ENCODE measurements around the gene METTL6. TPM values are rescaled to one million over a fixed set of nuclear protein-coding genes. Genes with fewer than 3 reads are reported as not detected.
A peak's percentile ranks its signal among the peaks of the same experiment; 100 is the strongest.

The METTL6 gene
- total and polyA plus RNA-seq, 4 donors, result 8.6 to 35.4 (median 13.2) TPM

GRCh38 chr3:15467227-15468181 lies 40.2 kb upstream of the METTL6 start:
- H3K27ac ChIP-seq (ENCODE audit: low read depth in 1 of 2, low read length in 1 of 2), result no peak overlapping the region
- WGBS, 2 donors, result 77 to 81% methylated on average over 11 of the region's 11 CpGs
- peaks cover 0 to 15% (median 3%) of the 10 kb centered on the region in 5 donors for H3K4me1 ChIP-seq (ENCODE audit: control insufficient read depth in 5 of 5, insufficient read depth in 5 of 5, low read length in 5 of 5)
- H3K4me3 ChIP-seq, result no peak overlapping the region
- H3K27me3 ChIP-seq (ENCODE audit: control insufficient read depth in 3 of 3, insufficient read depth in 3 of 3, low read length in 2 of 3), result no peaks in the 10 kb centered on the region
- no peak overlapping the region for H3K9ac ChIP-seq (ENCODE audit: insufficient read depth in 1 of 2, low read length in 2 of 2)
- H3K9me3 ChIP-seq (ENCODE audit: control insufficient read depth in 4 of 4, insufficient read depth in 3 of 4, low read length in 3 of 4), result no peaks in the 10 kb centered on the region
- DNase-seq, result peak; percentile 27 to 81 (median 59)
- TF ChIP-seq CTCF (IDR thresholded peaks at IDR 0.05; ENCODE audit: control extremely low read depth, extremely low read depth), result no peak
- ATAC-seq (ENCODE audit: insufficient read depth, low FRiP score), result no peak
- H3K36me3 ChIP-seq (ENCODE audit: control insufficient read depth in 4 of 4, insufficient read depth in 4 of 4, low read length in 4 of 4), result peaks cover 0 to under 1% (median 0%) of the 10 kb centered on the region in 4 donors

- Histone ChIP-seq H3K4me3 (no peak overlapping the region), H3K9me3 (ENCODE audit: control insufficient read depth in 4 of 4, insufficient read depth in 3 of 4, low read length in 3 of 4) (no peaks in the 10 kb centered on the region), H3K4me1 (ENCODE audit: control insufficient read depth in 5 of 5, insufficient read depth in 5 of 5, low read length in 5 of 5) (peaks cover 0 to 15% (median 3%) of the 10 kb centered on the region in 5 donors), H3K9ac (ENCODE audit: insufficient read depth in 1 of 2, low read length in 2 of 2) (no peak overlapping the region), H3K27me3 (ENCODE audit: control insufficient read depth in 3 of 3, insufficient read depth in 3 of 3, low read length in 2 of 3) (no peaks in the 10 kb centered on the region), H3K27ac (ENCODE audit: low read depth in 1 of 2, low read length in 1 of 2) (no peak overlapping the region), H3K36me3 (ENCODE audit: control insufficient read depth in 4 of 4, insufficient read depth in 4 of 4, low read length in 4 of 4) (peaks cover 0 to 2% (median 0%) of the 10 kb centered on the region in 4 donors)
- DNase-seq (no peak), ATAC-seq (ENCODE audit: insufficient read depth, low FRiP score) (no peak)
- no peak for TF ChIP-seq CTCF (IDR thresholded peaks at IDR 0.05; ENCODE audit: control extremely low read depth, extremely low read depth)
- 97% methylated on average over 6 of the region's 6 CpGs for WGBS, 2 donors
Measured at GRCh38 chr3:15465876-15466585, 38.7 kb upstream of the METTL6 start.

- DNase-seq (no peak), ATAC-seq (ENCODE audit: insufficient read depth, low FRiP score) (no peak)
- no peak for TF ChIP-seq CTCF (IDR thresholded peaks at IDR 0.05; ENCODE audit: control extremely low read depth, extremely low read depth)
- H3K4me1 ChIP-seq (ENCODE audit: control insufficient read depth in 5 of 5, insufficient read depth in 5 of 5, low read length in 5 of 5), result peaks cover 0 to 4% (median under 1%) of the 10 kb centered on the region in 5 donors
- no peak overlapping the region for H3K27ac ChIP-seq (ENCODE audit: low read depth in 1 of 2, low read length in 1 of 2)
- peaks cover 0 to 3% (median 0%) of the 10 kb centered on the region in 4 donors for H3K9me3 ChIP-seq (ENCODE audit: control insufficient read depth in 4 of 4, insufficient read depth in 3 of 4, low read length in 3 of 4)
- 66 to 78% methylated on average over 5 of the region's 5 CpGs for WGBS, 2 donors
- no peaks in the 10 kb centered on the region for H3K27me3 ChIP-seq (ENCODE audit: control insufficient read depth in 3 of 3, insufficient read depth in 3 of 3, low read length in 2 of 3)
- no peak overlapping the region for H3K9ac ChIP-seq (ENCODE audit: insufficient read depth in 1 of 2, low read length in 2 of 2)
- peaks cover 0 to 2% (median 0%) of the 10 kb centered on the region in 4 donors for H3K36me3 ChIP-seq (ENCODE audit: control insufficient read depth in 4 of 4, insufficient read depth in 4 of 4, low read length in 4 of 4)
- H3K4me3 ChIP-seq, result no peak overlapping the region
Measured at GRCh38 chr3:15462451-15462850, 35.1 kb upstream of the METTL6 start.
